ENCODE data around the gene KCTD3. TPM values are rescaled to one million over a fixed set of nuclear protein-coding genes. Genes with fewer than 3 reads are reported as not detected.

The KCTD3 gene
- total RNA-seq, 1 donor from 2014 or later = 53.7 TPM

DNA sequence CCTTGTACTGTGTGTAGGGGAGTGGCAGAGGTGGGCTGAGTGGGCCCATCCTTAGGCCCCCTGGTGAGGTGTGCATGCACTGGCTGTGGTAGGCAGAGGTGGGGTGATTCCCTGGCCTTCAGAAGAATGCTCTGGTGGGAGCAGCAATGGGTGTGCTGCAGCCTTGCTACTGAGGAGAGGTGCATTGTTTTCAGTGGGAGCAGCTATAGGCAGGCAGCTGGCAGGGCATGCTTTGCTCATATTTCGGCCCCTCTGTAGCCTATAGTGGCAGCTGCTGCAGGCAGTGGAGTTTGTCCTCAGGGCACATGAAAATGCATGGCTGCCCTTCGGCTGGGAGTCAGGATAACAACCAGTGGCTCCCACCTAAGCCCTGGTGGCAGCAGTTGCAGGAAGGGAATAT, 10.1 kb upstream of the KCTD3 start:
- no peaks in the 10 kb centered on the region for H3K36me3 Mint-ChIP-seq
- no peaks in the 10 kb centered on the region for H3K4me1 Mint-ChIP-seq (ENCODE audit: unreplicated experiment)
- TF ChIP-seq, protein P1, sequence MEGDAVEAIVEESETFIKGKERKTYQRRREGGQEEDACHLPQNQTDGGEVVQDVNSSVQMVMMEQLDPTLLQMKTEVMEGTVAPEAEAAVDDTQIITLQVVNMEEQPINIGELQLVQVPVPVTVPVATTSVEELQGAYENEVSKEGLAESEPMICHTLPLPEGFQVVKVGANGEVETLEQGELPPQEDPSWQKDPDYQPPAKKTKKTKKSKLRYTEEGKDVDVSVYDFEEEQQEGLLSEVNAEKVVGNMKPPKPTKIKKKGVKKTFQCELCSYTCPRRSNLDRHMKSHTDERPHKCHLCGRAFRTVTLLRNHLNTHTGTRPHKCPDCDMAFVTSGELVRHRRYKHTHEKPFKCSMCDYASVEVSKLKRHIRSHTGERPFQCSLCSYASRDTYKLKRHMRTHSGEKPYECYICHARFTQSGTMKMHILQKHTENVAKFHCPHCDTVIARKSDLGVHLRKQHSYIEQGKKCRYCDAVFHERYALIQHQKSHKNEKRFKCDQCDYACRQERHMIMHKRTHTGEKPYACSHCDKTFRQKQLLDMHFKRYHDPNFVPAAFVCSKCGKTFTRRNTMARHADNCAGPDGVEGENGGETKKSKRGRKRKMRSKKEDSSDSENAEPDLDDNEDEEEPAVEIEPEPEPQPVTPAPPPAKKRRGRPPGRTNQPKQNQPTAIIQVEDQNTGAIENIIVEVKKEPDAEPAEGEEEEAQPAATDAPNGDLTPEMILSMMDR (conservative IDR thresholded peaks at IDR 0.05) = no peak
- DNase-seq (ENCODE audit: extremely low spot score, unreplicated experiment) = no peak
- no peaks in the 10 kb centered on the region for H3K27me3 Mint-ChIP-seq
- H3K4me3 Mint-ChIP-seq = no peak overlapping the region
- H3K9me3 Mint-ChIP-seq = peaks cover 8% of the 10 kb centered on the region
- H3K27ac Mint-ChIP-seq = no peak overlapping the region

DNA sequence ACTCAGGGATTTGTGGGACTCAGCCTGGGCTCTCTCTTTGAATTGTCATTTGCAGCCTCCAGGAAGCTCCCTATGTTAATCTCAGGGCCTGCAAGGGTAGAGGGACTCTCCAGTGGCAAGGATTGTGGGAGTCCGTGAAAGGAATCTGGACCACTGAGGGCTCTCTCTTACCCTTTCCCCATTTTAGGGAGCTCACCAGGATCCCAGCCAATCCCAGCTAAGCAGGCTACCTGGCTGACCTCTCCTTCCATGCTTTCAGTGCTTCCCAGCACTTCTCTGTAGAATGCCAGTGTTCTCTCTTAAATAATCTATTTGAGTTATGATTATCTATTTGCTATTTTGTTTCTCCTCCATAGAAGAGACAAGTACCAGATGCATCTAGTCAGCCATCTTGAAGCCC, 9.6 kb upstream of the KCTD3 start:
- Mint-ChIP-seq H3K27me3 (no peaks in the 10 kb centered on the region), H3K4me1 (ENCODE audit: unreplicated experiment) (no peaks in the 10 kb centered on the region), H3K27ac (no peak overlapping the region), H3K4me3 (no peak overlapping the region), H3K9me3 (peaks cover 8% of the 10 kb centered on the region), H3K36me3 (no peaks in the 10 kb centered on the region)
- DNase-seq (ENCODE audit: extremely low spot score, unreplicated experiment) = no peak
- TF ChIP-seq, protein P1 (conservative IDR thresholded peaks at IDR 0.05) = no peak

DNA sequence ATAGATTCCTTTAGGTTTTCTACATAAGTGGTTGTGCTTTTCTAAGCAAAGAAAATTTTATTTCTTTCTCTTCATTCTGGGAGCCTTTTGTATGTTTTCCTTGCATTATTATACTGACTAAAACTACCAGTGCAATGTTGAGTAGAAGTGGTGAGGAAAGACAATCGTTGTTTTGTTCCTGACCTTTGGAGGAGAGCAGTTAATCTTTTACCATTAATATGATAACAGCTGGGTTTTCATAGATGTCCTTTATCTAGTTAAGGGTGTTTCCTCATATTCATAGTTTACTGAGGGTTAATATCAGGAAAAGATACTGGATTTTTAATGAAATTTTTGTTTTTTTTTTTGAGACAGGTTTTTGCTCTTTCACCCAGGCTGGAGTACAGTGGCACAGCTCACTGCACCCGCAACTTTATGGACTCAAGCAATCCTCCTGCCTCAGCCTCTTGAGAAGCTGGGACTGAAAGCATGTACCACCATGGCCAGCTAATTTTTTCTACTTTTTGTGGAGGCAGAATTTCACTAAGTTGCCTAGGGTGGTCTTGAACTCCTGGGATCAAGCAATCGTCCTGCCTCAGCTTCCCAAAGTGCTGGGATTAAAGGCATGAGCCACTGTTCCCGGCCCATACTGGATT, 9.0 kb upstream of the KCTD3 start:
- DNase-seq (ENCODE audit: extremely low spot score, unreplicated experiment) = no peak

DNA sequence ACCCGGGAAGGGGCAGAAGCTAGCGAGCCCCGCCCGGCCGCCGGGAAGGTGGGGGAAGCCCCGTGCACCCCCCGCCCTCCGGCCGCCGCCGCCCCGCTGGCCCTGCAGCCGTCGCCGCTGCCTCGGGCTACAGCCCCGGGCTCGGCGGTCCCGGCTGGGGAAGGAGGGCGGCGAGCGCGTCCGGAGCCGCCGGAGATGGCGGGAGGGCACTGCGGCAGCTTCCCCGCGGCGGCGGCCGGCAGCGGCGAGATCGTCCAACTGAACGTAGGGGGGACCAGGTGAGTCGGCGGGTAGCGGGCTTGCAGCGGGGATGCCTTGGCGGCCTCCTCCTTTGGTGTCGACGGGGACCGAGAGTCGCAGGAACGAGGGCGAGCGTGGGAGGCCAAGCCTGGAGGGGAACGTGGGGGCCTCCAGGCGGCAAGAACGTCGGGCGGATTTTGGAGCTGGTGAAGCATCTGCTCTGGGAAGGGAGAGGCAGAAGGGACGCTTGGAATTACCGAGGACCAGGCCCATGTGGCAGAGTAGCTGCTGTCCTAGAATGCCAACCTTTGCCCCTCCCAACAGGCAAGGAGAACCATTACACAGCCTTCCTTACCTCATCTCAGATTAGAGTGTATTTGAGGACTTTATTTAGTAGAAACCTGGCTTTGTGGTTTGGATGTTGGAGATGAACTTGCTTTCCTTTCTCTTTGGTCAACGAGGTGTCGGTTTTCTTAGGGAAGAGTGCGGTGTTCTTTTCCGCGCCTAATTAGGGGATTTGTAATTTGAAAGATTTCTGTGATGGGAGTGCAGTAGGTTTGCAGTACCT, 591 bp downstream of the KCTD3 start:
- TF ChIP-seq, protein P1 (conservative IDR thresholded peaks at IDR 0.05) = no peak
- peak; percentile 84 for DNase-seq (ENCODE audit: extremely low spot score, unreplicated experiment)
- Mint-ChIP-seq H3K36me3 (no peaks in the 10 kb centered on the region), H3K9me3 (no peaks in the 10 kb centered on the region), H3K4me1 (ENCODE audit: unreplicated experiment) (peaks cover 25% of the 10 kb centered on the region), H3K27ac (peak overlapping the region; percentile 98), H3K27me3 (no peaks in the 10 kb centered on the region), H3K4me3 (peak overlapping the region; percentile 97)

More for the DNA sequence above, 9.0 kb upstream of the KCTD3 start:
- no peaks in the 10 kb centered on the region for H3K27me3 Mint-ChIP-seq
- H3K36me3 Mint-ChIP-seq = no peaks in the 10 kb centered on the region
- H3K4me3 Mint-ChIP-seq = no peak overlapping the region
- no peak overlapping the region for H3K27ac Mint-ChIP-seq
- H3K9me3 Mint-ChIP-seq = peaks cover 8% of the 10 kb centered on the region
- H3K4me1 Mint-ChIP-seq (ENCODE audit: unreplicated experiment) = no peaks in the 10 kb centered on the region
- TF ChIP-seq, protein P1 (conservative IDR thresholded peaks at IDR 0.05) = no peak

DNA sequence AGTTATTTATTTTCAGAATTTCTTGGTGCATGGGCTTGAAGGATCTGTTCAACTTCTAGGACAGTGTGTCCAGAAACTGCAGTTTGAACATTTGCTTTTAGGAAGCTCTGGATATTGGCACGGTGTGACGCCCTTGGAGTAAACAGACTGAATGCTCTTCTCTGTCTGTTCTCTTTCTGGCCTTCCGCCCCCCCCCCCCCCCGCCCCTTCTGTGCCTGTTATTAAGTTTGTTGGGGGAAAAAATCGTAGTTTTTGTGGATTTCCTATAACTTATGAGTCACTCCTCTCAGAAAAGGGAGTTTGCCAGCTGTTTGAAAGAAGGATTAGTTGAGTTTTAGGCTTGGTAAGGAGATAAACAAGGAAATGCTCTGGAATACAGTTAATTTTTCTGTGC, 1.2 kb downstream of the KCTD3 start:
- Mint-ChIP-seq H3K9me3 (no peaks in the 10 kb centered on the region), H3K4me3 (peak overlapping the region; percentile 95), H3K27ac (peak overlapping the region; percentile 92), H3K4me1 (ENCODE audit: unreplicated experiment) (peaks cover 29% of the 10 kb centered on the region), H3K27me3 (no peaks in the 10 kb centered on the region), H3K36me3 (no peaks in the 10 kb centered on the region)
- DNase-seq (ENCODE audit: extremely low spot score, unreplicated experiment) = no peak
- TF ChIP-seq, protein P1 (conservative IDR thresholded peaks at IDR 0.05) = no peak

Data from type B pancreatic cell (in vitro differentiated cells).